Glutamatergic neuron (in vitro differentiated cells): ENCODE data around the gene SLC29A1. TPM values are rescaled to one million over a fixed set of nuclear protein-coding genes. Genes with fewer than 3 reads are reported as not detected.

Experiments
- DNase-seq: peaks from one replicate; pipeline ENCODE4 v3.0.0; 2022
- H3K27ac Mint-ChIP-seq: one replicate; pipeline ENCODE4 v1.8.0; 2020; ENCODE audit warnings: mild to moderate bottlenecking, mixed read lengths, inconsistent platforms; ENCODE audit not compliant: unreplicated experiment
- H3K27me3 Mint-ChIP-seq: one replicate; pipeline ENCODE4 v1.8.0; 2020; ENCODE audit warnings: mild to moderate bottlenecking, moderate library complexity, mixed read lengths, inconsistent platforms; ENCODE audit not compliant: unreplicated experiment
- H3K36me3 Mint-ChIP-seq: one replicate; pipeline ENCODE4 v1.8.0; 2020; ENCODE audit warnings: mild to moderate bottlenecking, mixed read lengths, inconsistent platforms; ENCODE audit not compliant: unreplicated experiment
- H3K4me1 Mint-ChIP-seq: one replicate; pipeline ENCODE4 v1.8.0; 2020; ENCODE audit warnings: mild to moderate bottlenecking, low read depth, mixed read lengths, inconsistent platforms; ENCODE audit not compliant: unreplicated experiment
- H3K4me3 Mint-ChIP-seq: one replicate; pipeline ENCODE4 v1.8.0; 2020; ENCODE audit warnings: mild to moderate bottlenecking, mixed read lengths, inconsistent platforms; ENCODE audit not compliant: unreplicated experiment
- H3K9me3 Mint-ChIP-seq: one replicate; pipeline ENCODE4 v1.8.0; 2020; ENCODE audit warnings: mild to moderate bottlenecking, moderate library complexity, mixed read lengths, inconsistent platforms; ENCODE audit not compliant: unreplicated experiment
- CTCF ChIP-seq: fragments of 200-600 bp; sonication (generic); IDR thresholded peaks from one replicate; pipeline ENCODE4 v1.5.0; 2021; ENCODE audit not compliant: partially characterized antibody, unreplicated experiment
- total RNA-seq: library from RNA; stranded (reverse); fragmentation: NEBNext Ultra II Directional; extraction: Animal tissue kit (Norgen Biotek cat#: 25700); gene quantifications from one replicate; pipeline ENCODE4 v1.2.1, GENCODE V29; 2021; ENCODE audit not compliant: unreplicated experiment

Gene SLC29A1
- total RNA-seq, 1 donor from 2014 or later = 20.0 TPM

GRCh38 chr6:44221961-44222335 lies 1.4 kb upstream of the SLC29A1 start:
- no peaks in the 10 kb centered on the region for H3K9me3 Mint-ChIP-seq
- no peaks in the 10 kb centered on the region for H3K36me3 Mint-ChIP-seq
- peaks cover 6% of the 10 kb centered on the region for H3K27me3 Mint-ChIP-seq
- H3K27ac Mint-ChIP-seq = no peak overlapping the region
- peaks cover 30% of the 10 kb centered on the region for H3K4me1 Mint-ChIP-seq
- no peak for TF ChIP-seq CTCF
- H3K4me3 Mint-ChIP-seq = no peak overlapping the region
- DNase-seq = no peak

- H3K9me3 Mint-ChIP-seq = peaks cover 2% of the 10 kb centered on the region
- H3K4me3 Mint-ChIP-seq = peak overlapping the region; percentile 78
- no peaks in the 10 kb centered on the region for H3K36me3 Mint-ChIP-seq
- H3K27ac Mint-ChIP-seq = peak overlapping the region; percentile 33
- no peak for DNase-seq
- H3K4me1 Mint-ChIP-seq = peaks cover 28% of the 10 kb centered on the region
- H3K27me3 Mint-ChIP-seq = peaks cover 5% of the 10 kb centered on the region
- TF ChIP-seq CTCF = no peak
These were observed 693 bp upstream of the SLC29A1 start for GRCh38 chr6:44222486-44223318.

GRCh38 chr6:44224029-44224964 lies 902 bp downstream of the SLC29A1 start:
- Mint-ChIP-seq H3K4me3 (peak overlapping the region; percentile 91), H3K27me3 (peaks cover 5% of the 10 kb centered on the region), H3K4me1 (peaks cover 35% of the 10 kb centered on the region), H3K9me3 (peaks cover 2% of the 10 kb centered on the region), H3K36me3 (no peaks in the 10 kb centered on the region), H3K27ac (peak overlapping the region; percentile 81)
- TF ChIP-seq CTCF = peak; percentile 51
- DNase-seq = peak; percentile 59

GRCh38 chr6:44224965-44225305 lies 1.5 kb downstream of the SLC29A1 start:
- Mint-ChIP-seq H3K4me1 (peaks cover 35% of the 10 kb centered on the region), H3K36me3 (no peaks in the 10 kb centered on the region), H3K27ac (peak overlapping the region; percentile 0), H3K27me3 (peaks cover 5% of the 10 kb centered on the region), H3K4me3 (peak overlapping the region; percentile 91), H3K9me3 (peaks cover 2% of the 10 kb centered on the region)
- no peak for DNase-seq
- TF ChIP-seq CTCF = no peak
